DOHH2 (cell line): Measurements from ENCODE around the gene LENEP.

ENCODE experiments used
- CTCF ChIP-seq: fragments of 200-600 bp; sonication (generic); IDR thresholded peaks from one replicate; pipeline ENCODE4 v1.5.1; 2014; ENCODE audit warnings: antibody characterized with exemption, mild to moderate bottlenecking, low read depth, low read length; ENCODE audit not compliant: poor library complexity, severe bottlenecking
- EZH2phosphoT487 ChIP-seq: fragments of 200-600 bp; sonication (generic); IDR thresholded peaks from 2 replicates; pipeline ENCODE4 v1.6.1; 2017; ENCODE audit warnings: borderline replicate concordance, mild to moderate bottlenecking, antibody characterized with exemption, low read length, moderate library complexity, mixed read lengths

- TF ChIP-seq CTCF (no peak), EZH2phosphoT487 (no peak)
Observed at GRCh38 chr1:154945962-154946850, 47.2 kb upstream of the LENEP start.
